Activated CD4-positive, alpha-beta memory T cell treated with anti-CD3 and anti-CD28 coated beads for 36 hours (primary cell): ENCODE measurements around the gene ZDHHC24. TPM values are rescaled to one million over a fixed set of nuclear protein-coding genes. Genes with fewer than 3 reads are reported as not detected.
"Not testable (repeated sequence)": the region's sequence is repeated elsewhere in the genome, so short reads cannot be mapped to it uniquely, and the experiment has no call there.

Source experiments
- CTCF ChIA-PET: fragments of 350-600 bp; sonication (Branson Sonifier 250); formaldehyde crosslinking; loops from one replicate; lab custom pipeline; 2021; ENCODE audit warnings: antibody characterized with exemption, inconsistent platforms; lab: Charles Lee
- POLR2A ChIA-PET: fragments of 350-600 bp; sonication (Branson Sonifier 250); formaldehyde crosslinking; loops from one replicate; lab custom pipeline; 2021; ENCODE audit warnings: antibody characterized with exemption; lab: Charles Lee
- DNase-seq: peaks from one replicate; pipeline ENCODE4 v3.0.0-alpha.2; 2020
- H3K27ac Mint-ChIP-seq: one replicate; pipeline ENCODE4 v1.8.0; 2021; ENCODE audit warnings: mixed read lengths
- H3K27me3 Mint-ChIP-seq: one replicate; pipeline ENCODE4 v1.8.0; 2021; ENCODE audit warnings: mixed read lengths
- H3K36me3 Mint-ChIP-seq: one replicate; pipeline ENCODE4 v1.8.0; 2021; ENCODE audit warnings: mixed read lengths
- H3K4me1 Mint-ChIP-seq: one replicate; pipeline ENCODE4 v1.8.0; 2021; ENCODE audit warnings: low read depth, mixed read lengths
- H3K4me3 Mint-ChIP-seq: one replicate; pipeline ENCODE4 v1.8.0; 2021; ENCODE audit warnings: mild to moderate bottlenecking, mixed read lengths
- H3K9me3 Mint-ChIP-seq: one replicate; pipeline ENCODE4 v1.8.0; 2021; ENCODE audit warnings: mixed read lengths
- intact Hi-C: fragments of 100-400 bp; cut with micrococcal nuclease; formaldehyde crosslinking; loops from one replicate; pipeline ENCODE4 v1.15.1; 2023
- total RNA-seq, 2 experiments: library from RNA; stranded (reverse); gene quantifications; one replicate each; pipeline ENCODE4 v1.2.3, GENCODE V29; 2021

Gene ZDHHC24
- total RNA-seq, 2 experiments from 2014 or later = 13.5 to 14.9 TPM

- DNase-seq = no peak
- ChIA-PET CTCF (no interaction called here), POLR2A (no interaction called here)
- Mint-ChIP-seq H3K27ac (no peak overlapping the region), H3K9me3 (no peaks in the 10 kb centered on the region), H3K4me1 (no peaks in the 10 kb centered on the region), H3K36me3 (no peaks in the 10 kb centered on the region), H3K27me3 (peaks cover 8% of the 10 kb centered on the region), H3K4me3 (no peak overlapping the region)
- intact Hi-C loops = no loop called here
These were observed 10.2 kb upstream of the ZDHHC24 start for GRCh38 chr11:66556086-66556485.

- ChIA-PET CTCF (interaction anchor here (1.6 kb wide), 1 partner anchor 10 kb away, joined by 5 read pairs; the partner anchor contains the start of gene ZDHHC24), POLR2A (interaction anchor here (1.0 kb wide), 1 partner anchor 9 kb away, joined by 3 read pairs; the partner anchor contains the start of genes ACTN3 and ZDHHC24)
- DNase-seq = no peak
- peaks cover 8% of the 10 kb centered on the region for H3K27me3 Mint-ChIP-seq
- no peak overlapping the region for H3K4me3 Mint-ChIP-seq
- H3K27ac Mint-ChIP-seq = no peak overlapping the region
- no peaks in the 10 kb centered on the region for H3K9me3 Mint-ChIP-seq
- intact Hi-C loops = no loop called here
- H3K4me1 Mint-ChIP-seq = no peaks in the 10 kb centered on the region
- H3K36me3 Mint-ChIP-seq = no peaks in the 10 kb centered on the region
These were observed 9.6 kb upstream of the ZDHHC24 start for GRCh38 chr11:66555416-66555815.

- no peaks in the 10 kb centered on the region for H3K9me3 Mint-ChIP-seq
- no peak for DNase-seq
- POLR2A ChIA-PET = interaction anchor here (0.7 to 1.0 kb wide), 2 partner anchors 8 to 850 kb away, joined by 3 read pairs; partner anchors contain the start of genes ACTN3 and ZDHHC24
- no peak overlapping the region for H3K27ac Mint-ChIP-seq
- no peak overlapping the region for H3K4me3 Mint-ChIP-seq
- CTCF ChIA-PET = interaction anchor here (1.6 kb wide), 1 partner anchor 9 kb away, joined by 5 read pairs; the partner anchor contains the start of gene ZDHHC24
- intact Hi-C loops = no loop called here
- H3K27me3 Mint-ChIP-seq = peaks cover 8% of the 10 kb centered on the region
- H3K36me3 Mint-ChIP-seq = no peaks in the 10 kb centered on the region
- no peaks in the 10 kb centered on the region for H3K4me1 Mint-ChIP-seq
These were observed 8.8 kb upstream of the ZDHHC24 start for GRCh38 chr11:66554602-66555001.

- Mint-ChIP-seq H3K27me3 (peaks cover under 1% of the 10 kb centered on the region), H3K4me3 (no peak overlapping the region), H3K27ac (no peak overlapping the region), H3K36me3 (no peaks in the 10 kb centered on the region), H3K9me3 (no peaks in the 10 kb centered on the region), H3K4me1 (no peaks in the 10 kb centered on the region)
- CTCF ChIA-PET = no interaction called here
- POLR2A ChIA-PET = no interaction called here
- intact Hi-C loops = no loop called here
- DNase-seq = no peak
These were observed 5.0 kb upstream of the ZDHHC24 start for GRCh38 chr11:66550887-66551286.

GRCh38 chr11:66549696-66550095, 3.8 kb upstream of the ZDHHC24 start:
- DNase-seq = no peak
- ChIA-PET POLR2A (no interaction called here), CTCF (no interaction called here)
- Mint-ChIP-seq H3K36me3 (no peaks in the 10 kb centered on the region), H3K4me3 (no peak overlapping the region), H3K27me3 (no peaks in the 10 kb centered on the region), H3K9me3 (no peaks in the 10 kb centered on the region), H3K4me1 (peaks cover 3% of the 10 kb centered on the region), H3K27ac (no peak overlapping the region)
- intact Hi-C loops = loop anchor here (5.0 kb wide), 1 partner anchor 293 kb away; the partner anchor contains the start of gene RCE1

DNA sequence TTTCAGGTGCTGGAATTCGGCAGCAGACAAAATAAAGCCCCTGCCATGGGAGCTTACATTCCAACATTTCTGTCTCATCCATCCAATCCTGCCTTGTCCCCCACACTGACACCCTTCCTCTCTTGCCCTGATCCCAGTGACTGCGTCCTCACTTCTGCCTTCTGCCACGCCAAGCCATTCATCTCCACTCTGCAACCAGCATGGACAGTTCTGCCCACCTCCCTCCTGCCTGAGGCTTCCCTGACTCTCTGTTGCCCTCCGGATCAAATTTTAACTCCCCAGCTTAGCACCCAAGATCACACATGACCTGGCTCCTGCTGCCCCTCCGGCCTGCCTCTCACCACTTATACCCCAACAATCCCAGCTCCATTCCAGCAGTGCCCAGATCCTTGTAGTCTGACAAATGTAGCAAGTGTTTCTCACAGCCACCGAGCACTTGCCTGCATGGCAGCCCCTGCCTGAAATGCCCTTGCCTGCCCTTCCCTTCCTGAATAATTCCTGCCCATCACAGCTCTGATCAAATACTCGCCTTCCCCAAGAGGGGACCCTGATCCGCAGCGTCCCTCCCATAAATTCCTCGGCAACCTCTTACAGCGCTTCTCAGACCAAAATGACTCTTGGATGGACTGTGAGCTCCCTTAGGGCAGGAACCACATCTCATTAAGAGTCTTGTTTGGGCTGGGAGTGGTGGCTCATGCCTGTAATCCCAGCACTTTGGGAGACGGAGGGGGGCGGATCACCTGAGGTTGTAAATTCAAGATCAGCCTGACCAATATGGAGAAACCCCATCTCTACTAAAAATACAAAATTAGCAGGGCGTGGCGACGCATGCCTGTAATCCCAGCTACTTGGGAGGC, 3.2 kb upstream of the ZDHHC24 start:
- POLR2A ChIA-PET = no interaction called here
- CTCF ChIA-PET = no interaction called here
- H3K9me3 Mint-ChIP-seq = no peaks in the 10 kb centered on the region
- DNase-seq = no peak
- peaks cover 8% of the 10 kb centered on the region for H3K4me1 Mint-ChIP-seq
- no peaks in the 10 kb centered on the region for H3K27me3 Mint-ChIP-seq
- H3K27ac Mint-ChIP-seq = no peak overlapping the region
- intact Hi-C loops = loop anchor here (5.0 kb wide), 1 partner anchor 293 kb away; the partner anchor contains the start of gene RCE1
- H3K36me3 Mint-ChIP-seq = no peaks in the 10 kb centered on the region
- no peak overlapping the region for H3K4me3 Mint-ChIP-seq

DNA sequence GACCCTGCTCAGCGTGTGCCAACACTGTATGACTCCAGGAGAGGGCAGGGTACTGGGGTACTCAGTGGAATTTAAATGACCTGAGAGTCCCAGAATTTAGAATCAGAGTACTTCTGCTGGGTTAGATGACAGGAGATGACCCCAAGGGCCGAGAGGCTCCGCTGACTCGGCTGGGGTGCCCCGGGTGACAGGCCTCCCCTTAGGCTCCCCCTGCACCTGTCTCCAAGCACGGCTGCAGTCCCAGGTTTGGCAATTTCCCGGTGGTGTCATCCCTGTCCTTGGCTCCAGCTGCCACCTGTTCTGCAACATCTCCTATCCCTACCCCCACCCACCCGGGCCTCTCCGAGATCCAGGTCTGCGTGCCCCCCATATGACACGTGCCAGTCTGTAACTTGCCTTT, 2.2 kb upstream of the ZDHHC24 start:
- no peaks in the 10 kb centered on the region for H3K36me3 Mint-ChIP-seq
- H3K9me3 Mint-ChIP-seq = no peaks in the 10 kb centered on the region
- no peak overlapping the region for H3K27ac Mint-ChIP-seq
- intact Hi-C loops = loop anchor here (5.0 kb wide), 1 partner anchor 294 kb away; the partner anchor contains the start of gene RCE1
- H3K4me1 Mint-ChIP-seq = peaks cover 14% of the 10 kb centered on the region
- no peak overlapping the region for H3K4me3 Mint-ChIP-seq
- no peaks in the 10 kb centered on the region for H3K27me3 Mint-ChIP-seq
- CTCF ChIA-PET = no interaction called here
- POLR2A ChIA-PET = no interaction called here
- no peak for DNase-seq

DNA sequence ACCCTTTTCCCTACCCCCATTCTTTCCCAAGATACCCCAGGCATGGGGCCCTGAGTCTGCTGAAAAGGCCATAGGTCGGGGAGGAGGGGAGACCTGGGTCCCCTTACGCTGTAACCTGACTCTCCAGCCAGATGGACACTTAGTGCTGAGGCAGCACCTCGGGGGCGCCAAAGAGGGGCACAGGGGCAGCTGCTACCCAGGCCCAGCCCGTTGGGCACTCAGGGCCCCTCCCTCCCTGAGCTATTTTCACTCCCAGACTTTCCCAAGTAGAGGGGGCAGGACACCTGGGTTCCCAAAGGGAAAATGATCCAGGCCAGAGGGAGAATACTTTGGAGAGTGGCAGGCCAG, 1.8 kb upstream of the ZDHHC24 start:
- H3K27me3 Mint-ChIP-seq = no peaks in the 10 kb centered on the region
- ChIA-PET POLR2A (no interaction called here), CTCF (no interaction called here)
- H3K36me3 Mint-ChIP-seq = no peaks in the 10 kb centered on the region
- peaks cover 14% of the 10 kb centered on the region for H3K4me1 Mint-ChIP-seq
- intact Hi-C loops = loop anchor here (2.0 to 5.0 kb wide), 3 partner anchors 45 to 295 kb away; partner anchors contain the start of genes CCDC87, CCS, RBM4 and RCE1
- no peak for DNase-seq
- H3K9me3 Mint-ChIP-seq = no peaks in the 10 kb centered on the region
- no peak overlapping the region for H3K4me3 Mint-ChIP-seq
- H3K27ac Mint-ChIP-seq = no peak overlapping the region

- peaks cover 14% of the 10 kb centered on the region for H3K4me1 Mint-ChIP-seq
- peak overlapping the region; percentile 80 for H3K4me3 Mint-ChIP-seq
- no peaks in the 10 kb centered on the region for H3K36me3 Mint-ChIP-seq
- H3K9me3 Mint-ChIP-seq = no peaks in the 10 kb centered on the region
- no peak overlapping the region for H3K27ac Mint-ChIP-seq
- POLR2A ChIA-PET = interaction anchor here (1.1 to 2.2 kb wide), 6 partner anchors 8 to 131 kb away, joined by 3 to 16 read pairs (median 4); partner anchors contain the start of genes CCDC87, PELI3, RBM4 and RBM4B
- CTCF ChIA-PET = interaction anchor here (1.6 to 4.6 kb wide), 2 partner anchors 45 to 131 kb away, joined by 8 to 44 read pairs; partner anchors contain the start of genes CCDC87, CCS and RBM4B
- no peaks in the 10 kb centered on the region for H3K27me3 Mint-ChIP-seq
- DNase-seq = no peak
- intact Hi-C loops = loop anchor here (1.0 to 5.0 kb wide), 6 partner anchors 46 to 295 kb away; partner anchors contain the start of genes CCDC87, CCS, DPP3 and RBM14
These were observed 1.3 kb upstream of the ZDHHC24 start for GRCh38 chr11:66546966-66547661.

DNA sequence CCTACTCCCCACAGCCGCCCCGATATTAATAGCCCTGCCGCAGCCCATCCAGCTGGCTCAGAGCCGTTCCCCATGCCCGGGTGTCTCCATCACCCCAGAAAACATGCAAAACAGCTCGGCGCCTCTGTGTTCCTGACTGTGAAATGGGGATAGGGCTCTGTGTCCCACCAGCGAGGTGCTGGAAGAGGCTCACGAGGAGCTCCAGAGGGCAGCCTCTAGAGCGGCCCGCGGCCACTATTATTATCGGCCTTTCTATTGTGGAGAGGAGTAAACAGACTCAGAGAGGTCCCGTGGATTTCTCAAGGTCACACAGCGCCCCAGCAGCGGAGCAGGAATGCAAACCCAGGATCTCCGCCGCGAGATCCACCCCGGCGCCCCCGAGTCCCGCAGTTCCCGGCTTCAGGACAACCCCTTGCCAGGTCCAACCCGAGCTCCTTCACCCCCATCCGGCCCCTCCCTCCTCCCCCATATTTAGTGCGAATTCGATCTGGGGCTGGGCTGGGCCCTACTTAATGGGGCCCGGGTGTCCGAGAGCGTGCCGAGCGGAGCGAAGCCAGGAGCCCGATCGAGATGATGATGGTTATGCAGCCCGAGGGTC, 619 bp upstream of the ZDHHC24 start, which contains the start of gene ACTN3:
Gene ACTN3, plus strand, starts transcription at position 536 of the 598 bp plus-strand sequence. Its CDS starts 35 bp downstream, at position 571.
- intact Hi-C loops = loop anchor here (1.0 to 5.0 kb wide), 6 partner anchors 46 to 296 kb away; partner anchors contain the start of genes CCDC87, CCS, DPP3 and RBM14
- peaks cover 14% of the 10 kb centered on the region for H3K4me1 Mint-ChIP-seq
- peak within 1 kb of the TSS; percentile 80 for H3K4me3 Mint-ChIP-seq
- H3K27ac Mint-ChIP-seq = no peak within 1 kb of the TSS
- H3K9me3 Mint-ChIP-seq = no peaks in the 10 kb centered on the region
- DNase-seq = peak; percentile 20
- POLR2A ChIA-PET = interaction anchor here (0.7 to 2.2 kb wide), 13 partner anchors 9 to 309 kb away, joined by 3 to 16 read pairs (median 4); partner anchors contain the start of genes BBS1, CCDC87, DPP3 and PELI3
- no peaks in the 10 kb centered on the region for H3K27me3 Mint-ChIP-seq
- CTCF ChIA-PET = interaction anchor here (1.0 to 4.6 kb wide), 5 partner anchors 8 to 131 kb away, joined by 3 to 44 read pairs (median 5); partner anchors contain the start of genes CCDC87, CCS and RBM4B
- peaks cover 3% of the 10 kb centered on the region for H3K36me3 Mint-ChIP-seq

- peak overlapping the region; percentile 80 for H3K4me3 Mint-ChIP-seq
- H3K36me3 Mint-ChIP-seq = not testable (repeated sequence)
These were observed 896 bp downstream of the ZDHHC24 start for GRCh38 chr11:66544952-66545351.

More at GRCh38 chr11:66544952-66545351, 896 bp downstream of the ZDHHC24 start:
- H3K4me1 Mint-ChIP-seq = peaks cover 14% of the 10 kb centered on the region
- DNase-seq, H3K27me3 Mint-ChIP-seq, H3K9me3 Mint-ChIP-seq: not testable (repeated sequence)
- ChIA-PET POLR2A (interaction anchor here (0.6 to 2.2 kb wide), 4 partner anchors 71 to 172 kb away, joined by 3 to 16 read pairs (median 13); partner anchors contain the start of genes RBM14, RBM4 and RBM4B), CTCF (interaction anchor here (0.7 to 4.6 kb wide), 2 partner anchors 34 to 133 kb away, joined by 3 to 44 read pairs; partner anchors contain the start of gene RBM4B)
- H3K27ac Mint-ChIP-seq = peak overlapping the region; percentile 74
- intact Hi-C loops = loop anchor here (5.0 kb wide), 1 partner anchor 297 kb away; the partner anchor contains the start of gene RCE1
